GM23338 (cell line): ENCODE data around the gene STARD13. TPM values are rescaled to one million over a fixed set of nuclear protein-coding genes. Genes with fewer than 3 reads are reported as not detected.

Experiments used
- ATAC-seq: fragments of 200-7000 bp; cut with Tn5 transposase; 3 replicates; pipeline ENCODE4 v1.9.1; 2020
- DNase-seq: peaks from one replicate; pipeline ENCODE4 v3.0.0-alpha.2; 2015; ENCODE audit warnings: low spot score
- H2AFZ ChIP-seq: fragments of 200-600 bp; sonication (generic); 2 replicates; pipeline ENCODE4 v1.8.0; 2016; ENCODE audit warnings: antibody characterized with exemption, mild to moderate bottlenecking, moderate library complexity
- H3F3A ChIP-seq: fragments of 200-600 bp; sonication (generic); replicated peaks from 2 replicates; pipeline ENCODE4 v1.8.0; 2017; ENCODE audit warnings: antibody characterized with exemption, mixed run types, low read depth
- H3K27ac ChIP-seq: fragments of 200-600 bp; sonication (generic); 2 replicates; pipeline ENCODE4 v1.6.1; 2016; ENCODE audit warnings: low read depth
- H3K27me3 ChIP-seq: fragments of 200-600 bp; sonication (generic); 2 replicates; pipeline ENCODE4 v1.8.0; 2016; ENCODE audit warnings: mild to moderate bottlenecking, mixed run types, moderate library complexity; ENCODE audit not compliant: insufficient read depth
- H3K36me3 ChIP-seq: fragments of 200-600 bp; sonication (generic); 2 replicates; pipeline ENCODE4 v1.8.0; 2016; ENCODE audit warnings: mild to moderate bottlenecking; ENCODE audit not compliant: insufficient read depth
- H3K4me1 ChIP-seq: fragments of 200-600 bp; sonication (generic); 2 replicates; pipeline ENCODE4 v1.8.0; 2016; ENCODE audit warnings: mild to moderate bottlenecking, moderate library complexity; ENCODE audit not compliant: insufficient read depth
- H3K4me2 ChIP-seq: fragments of 200-600 bp; sonication (generic); 2 replicates; pipeline ENCODE4 v1.7.1; 2017; ENCODE audit warnings: mixed run types
- H3K4me3 ChIP-seq: fragments of 200-600 bp; sonication (generic); 2 replicates; pipeline ENCODE4 v1.6.1; 2016; ENCODE audit warnings: mixed run types
- H3K79me2 ChIP-seq: fragments of 200-600 bp; sonication (generic); replicated peaks from 2 replicates; pipeline ENCODE4 v1.8.0; 2017; ENCODE audit warnings: mild to moderate bottlenecking; ENCODE audit not compliant: insufficient read depth
- H3K9me2 ChIP-seq: fragments of 200-600 bp; sonication (generic); 2 replicates; pipeline ENCODE4 v1.8.0; 2017; ENCODE audit not compliant: insufficient read depth
- H4K20me1 ChIP-seq: fragments of 200-600 bp; sonication (generic); replicated peaks from 2 replicates; pipeline ENCODE4 v1.8.0; 2017; ENCODE audit warnings: mild to moderate bottlenecking; ENCODE audit not compliant: insufficient read depth
- H3K27ac Mint-ChIP-seq: 2 replicates; pipeline ENCODE4 v1.8.0; 2020; ENCODE audit warnings: inconsistent platforms, mild to moderate bottlenecking, moderate library complexity, mixed read lengths
- H3K27me3 Mint-ChIP-seq: 3 replicates; pipeline ENCODE4 v1.8.0; 2022; ENCODE audit warnings: low read depth, mild to moderate bottlenecking, moderate library complexity, mixed read lengths, inconsistent platforms; ENCODE audit not compliant: insufficient read depth, poor library complexity
- H3K36me3 Mint-ChIP-seq: 3 replicates; pipeline ENCODE4 v1.8.0; 2021; ENCODE audit warnings: low read depth, mild to moderate bottlenecking, inconsistent platforms, moderate library complexity, mixed read lengths
- H3K4me1 Mint-ChIP-seq: 3 replicates; pipeline ENCODE4 v1.8.0; 2020; ENCODE audit warnings: mild to moderate bottlenecking, inconsistent platforms, mixed read lengths
- H3K4me3 Mint-ChIP-seq: 3 replicates; pipeline ENCODE4 v1.8.0; 2021; ENCODE audit warnings: moderate library complexity, mild to moderate bottlenecking, inconsistent platforms, mixed read lengths
- H3K9me3 Mint-ChIP-seq: 3 replicates; pipeline ENCODE4 v1.8.0; 2020; ENCODE audit warnings: moderate library complexity, mild to moderate bottlenecking, inconsistent platforms, mixed read lengths
- CREB1 ChIP-seq: fragments of 250-450 bp; sonication (Bioruptor Pico); IDR thresholded peaks from 2 replicates; pipeline ENCODE4 v1.5.0; 2020; ENCODE audit warnings: low read depth, mild to moderate bottlenecking, moderate library complexity
- CTCF ChIP-seq, 2 experiments: fragments of 200-600 bp in 1 of 2; sonication (generic) in 1 of 2; conservative IDR thresholded peaks; 2 replicates each; pipeline versions ENCODE4 v1.5.1 to v1.6.1; 2016 to 2017; ENCODE audit warnings: antibody characterized with exemption in 2 of 2, low read depth in 2 of 2, mild to moderate bottlenecking in 2 of 2, moderate library complexity in 1 of 2
- ETS1 ChIP-seq: IDR thresholded peaks from 2 replicates; pipeline ENCODE4 v1.6.1; 2016; ENCODE audit warnings: antibody characterized with exemption
- EZH2phosphoT487 ChIP-seq: fragments of 200-600 bp; sonication (generic); IDR thresholded peaks from one replicate; pipeline ENCODE4 v1.8.1; 2018; ENCODE audit warnings: antibody characterized with exemption; ENCODE audit not compliant: unreplicated experiment
- JUNB ChIP-seq: IDR thresholded peaks from one replicate; pipeline ENCODE4 v1.6.1; 2016; ENCODE audit warnings: antibody characterized with exemption; ENCODE audit not compliant: unreplicated experiment
- NANOG ChIP-seq: IDR thresholded peaks from 2 replicates; pipeline ENCODE4 v1.6.1; 2016; ENCODE audit warnings: antibody characterized with exemption, borderline replicate concordance
- POLR2AphosphoS5 ChIP-seq: IDR thresholded peaks from 2 replicates; pipeline ENCODE4 v1.6.1; 2016; ENCODE audit warnings: antibody characterized with exemption, low read depth
- REST ChIP-seq: IDR thresholded peaks from one replicate; pipeline ENCODE4 v1.6.1; 2018; ENCODE audit warnings: antibody characterized with exemption; ENCODE audit not compliant: unreplicated experiment
- STAT1 ChIP-seq: IDR thresholded peaks from one replicate; pipeline ENCODE4 v1.6.1; 2016; ENCODE audit warnings: antibody characterized with exemption; ENCODE audit not compliant: unreplicated experiment
- ZNF114 ChIP-seq: fragments of 250-450 bp; sonication (Bioruptor Pico); IDR thresholded peaks from 2 replicates; pipeline ENCODE4 v1.5.0; 2020; ENCODE audit warnings: mild to moderate bottlenecking, moderate library complexity
- polyA plus RNA-seq: library from polyadenylated mRNA; unstranded; fragments of >200 nt; fragmentation: Nextera tagmentation; extraction: Ambion mirVana; gene quantifications from 2 replicates; pipeline ENCODE4 v1.2.1, GENCODE V29; 2016
- total RNA-seq: library from RNA; depleted of rRNA; stranded (reverse); fragments of >200 nt; shearing (Covaris generic); gene quantifications from 2 replicates; pipeline ENCODE4 v1.2.3, GENCODE V29; 2014

The STARD13 gene
- total and polyA plus RNA-seq, 2 experiments from 2014 or later: 3.2 to 5.2 TPM

GRCh38 chr13:33073338-33073737 is 212.2 kb downstream of the STARD13 start (continued):
- no peak for TF ChIP-seq REST
- TF ChIP-seq NANOG: no peak
- no peak for TF ChIP-seq CREB1
- TF ChIP-seq ZNF114: no peak
- no peak for TF ChIP-seq POLR2AphosphoS5
- no peak for TF ChIP-seq JUNB
- TF ChIP-seq ETS1: no peak
- no peak for TF ChIP-seq EZH2phosphoT487
- TF ChIP-seq STAT1: no peak

- H3K4me3 Mint-ChIP-seq: no peak overlapping the region
- H3K27me3 Mint-ChIP-seq: no peaks in the 10 kb centered on the region
- no peaks in the 10 kb centered on the region for H3K36me3 Mint-ChIP-seq
- H3K79me2 ChIP-seq: no peaks in the 10 kb centered on the region
- DNase-seq: no peak
- H2AFZ ChIP-seq: no peak overlapping the region
- H4K20me1 ChIP-seq: no peaks in the 10 kb centered on the region; the same call in 1 of the 2 replicates
- ATAC-seq: no peak
- H3F3A ChIP-seq: no peaks in the 10 kb centered on the region
- H3K4me1 Mint-ChIP-seq: peaks cover 14% of the 10 kb centered on the region
- H3K36me3 ChIP-seq: no peaks in the 10 kb centered on the region
- no peaks in the 10 kb centered on the region; the same call in 2 of the 3 replicates for H3K9me3 Mint-ChIP-seq
- H3K27ac Mint-ChIP-seq: peak overlapping the region; percentile 13; the same call in 1 of the 2 replicates
- H3K4me1 ChIP-seq: no peaks in the 10 kb centered on the region
- H3K4me3 ChIP-seq: no peak overlapping the region
- no peak overlapping the region for H3K27ac ChIP-seq
- no peaks in the 10 kb centered on the region for H3K9me2 ChIP-seq
- TF ChIP-seq EZH2phosphoT487: no peak
- TF ChIP-seq STAT1: no peak
- TF ChIP-seq CTCF (conservative IDR thresholded peaks at IDR 0.05; ENCODE audit: low read depth in 2 of 2): no peak
- no peaks in the 10 kb centered on the region for H3K27me3 ChIP-seq
- no peak overlapping the region for H3K4me2 ChIP-seq
These were observed 212.8 kb downstream of the STARD13 start for GRCh38 chr13:33072759-33073158.
